HS-27A (cell line): ENCODE data around the gene ATP8A1.

ENCODE experiments used
- DNase-seq: peaks from one replicate; pipeline ENCODE4 v3.0.0-alpha.2; 2012; ENCODE audit warnings: low read depth, missing footprints

Gene ATP8A1

DNA sequence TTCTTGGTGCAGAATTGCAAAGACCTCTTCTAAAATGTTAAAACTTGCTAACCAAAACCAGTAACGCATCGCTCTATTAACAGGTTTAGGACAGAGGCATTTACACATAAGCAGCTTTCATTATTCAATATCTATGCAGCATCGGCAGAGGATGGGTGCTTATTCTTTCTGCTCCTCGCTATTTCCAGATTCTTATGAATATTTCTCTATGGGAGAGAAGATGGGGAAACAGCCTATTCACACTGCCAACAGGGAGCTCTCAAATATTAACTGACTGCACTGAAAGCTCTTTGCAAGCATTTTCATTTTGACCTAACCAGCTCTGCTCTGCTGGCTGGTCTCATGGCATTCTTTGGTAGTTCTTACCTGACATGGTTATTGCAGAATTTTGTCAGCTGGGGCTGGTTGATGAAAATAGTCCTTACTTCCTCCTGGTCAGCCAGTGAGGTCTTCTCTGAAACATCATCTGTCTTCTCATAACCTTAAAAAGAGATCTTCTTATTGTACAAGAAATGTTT, 30.2 kb downstream of the ATP8A1 start:
- no peak for DNase-seq

DNA sequence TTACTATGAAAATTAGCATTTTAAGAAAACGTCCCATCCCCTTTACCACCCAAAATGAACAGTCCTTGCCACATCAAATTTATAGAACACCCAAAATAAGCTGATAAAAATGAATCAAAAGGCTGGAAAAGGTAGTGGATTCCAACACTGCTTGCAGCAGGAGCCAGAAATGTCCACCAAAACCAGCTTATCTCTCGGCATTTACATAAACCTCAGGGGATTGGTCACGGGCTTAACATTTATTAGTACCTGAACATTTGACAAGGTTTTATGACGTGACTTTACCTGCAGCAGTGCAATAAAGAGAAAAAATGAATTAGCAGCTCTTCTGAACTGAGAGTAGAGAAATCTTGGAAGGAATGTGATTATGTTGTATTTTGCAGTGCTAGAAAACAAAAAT, 31.6 kb downstream of the ATP8A1 start:
- no peak for DNase-seq

DNA sequence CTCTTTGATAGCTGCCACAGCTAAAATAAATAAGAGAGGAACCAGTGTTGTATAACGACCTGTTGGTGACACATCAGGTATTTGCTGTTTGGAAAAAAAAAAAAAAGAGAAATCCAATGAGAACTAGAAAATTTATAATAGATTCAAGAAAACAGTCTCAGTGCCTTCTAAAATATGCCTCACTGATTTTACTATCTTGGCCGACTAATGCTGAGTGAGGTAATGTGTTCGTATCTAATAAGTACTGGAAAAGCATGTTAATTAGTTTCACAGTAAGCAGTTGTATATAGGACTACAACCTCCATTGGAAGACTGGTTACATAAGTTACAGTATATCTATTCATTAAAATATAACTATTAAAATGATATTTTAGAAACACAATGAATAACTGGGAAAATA, 32.4 kb downstream of the ATP8A1 start:
- DNase-seq = no peak

GRCh38 chr4:42618023-42618422, 38.9 kb downstream of the ATP8A1 start:
- DNase-seq = no peak

- no peak for DNase-seq
Observed at GRCh38 chr4:42617030-42617429, 39.9 kb downstream of the ATP8A1 start.

DNA sequence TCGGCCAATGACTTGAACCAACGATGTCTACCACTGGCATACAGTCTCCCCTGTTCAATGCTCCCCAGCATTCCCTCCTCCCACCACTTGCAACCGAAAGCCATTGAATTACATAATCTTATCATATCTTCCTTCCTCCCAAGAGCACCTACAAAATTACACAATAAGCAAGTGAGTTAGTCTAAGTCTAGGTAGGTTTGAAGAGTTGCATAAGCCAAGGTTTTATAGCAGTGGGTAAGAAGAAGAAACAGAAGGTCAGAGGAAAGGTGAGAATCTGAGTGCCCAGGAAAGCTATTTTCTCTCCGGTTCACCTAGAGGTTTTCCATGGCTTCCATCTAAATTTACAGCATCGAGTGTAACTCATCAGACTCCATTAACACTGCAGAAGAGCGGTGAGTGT, 40.3 kb downstream of the ATP8A1 start:
- DNase-seq = no peak

- DNase-seq = no peak
Observed at GRCh38 chr4:42615131-42615763, 41.7 kb downstream of the ATP8A1 start.

DNA sequence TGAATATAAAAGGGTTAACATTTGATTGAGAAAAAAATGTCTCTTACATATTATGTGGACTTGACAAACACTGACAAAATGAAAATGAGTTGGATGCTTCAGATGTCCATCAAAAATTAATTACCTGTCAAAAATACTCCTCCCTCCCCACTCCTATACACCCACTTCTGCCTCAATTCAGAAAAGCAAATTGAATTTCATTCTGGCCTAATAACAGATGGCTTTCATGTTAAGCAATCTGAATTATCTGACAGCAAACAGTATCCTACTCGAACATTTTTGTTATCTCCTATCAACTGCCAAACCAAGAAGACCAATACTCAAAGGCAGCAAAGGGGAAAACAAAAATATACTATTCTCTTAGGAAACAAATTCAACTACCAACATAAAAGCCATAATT, 44.0 kb downstream of the ATP8A1 start:
- no peak for DNase-seq

GRCh38 chr4:42610941-42611340, 46.0 kb downstream of the ATP8A1 start:
- no peak for DNase-seq

DNA sequence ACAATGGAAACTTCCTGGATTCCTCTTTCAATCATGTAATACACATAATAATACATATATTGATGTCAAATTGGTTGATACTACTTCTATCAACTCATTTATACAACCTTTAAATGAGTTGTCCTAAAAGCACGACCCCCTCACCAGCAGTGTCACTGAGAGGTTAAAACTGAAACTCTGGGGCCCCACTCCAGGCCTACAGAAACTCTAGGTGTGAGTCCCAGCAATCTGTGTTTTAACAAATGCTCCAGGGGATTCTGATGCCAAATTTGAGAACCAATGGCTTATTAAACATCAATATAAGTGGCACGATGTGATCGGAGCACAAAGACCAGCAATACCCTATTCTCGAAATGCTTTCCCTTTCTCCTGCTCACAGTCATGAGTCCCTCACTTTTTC, 47.9 kb downstream of the ATP8A1 start:
- no peak for DNase-seq

- DNase-seq = no peak
Observed at GRCh38 chr4:42608551-42608950, 48.4 kb downstream of the ATP8A1 start.

DNA sequence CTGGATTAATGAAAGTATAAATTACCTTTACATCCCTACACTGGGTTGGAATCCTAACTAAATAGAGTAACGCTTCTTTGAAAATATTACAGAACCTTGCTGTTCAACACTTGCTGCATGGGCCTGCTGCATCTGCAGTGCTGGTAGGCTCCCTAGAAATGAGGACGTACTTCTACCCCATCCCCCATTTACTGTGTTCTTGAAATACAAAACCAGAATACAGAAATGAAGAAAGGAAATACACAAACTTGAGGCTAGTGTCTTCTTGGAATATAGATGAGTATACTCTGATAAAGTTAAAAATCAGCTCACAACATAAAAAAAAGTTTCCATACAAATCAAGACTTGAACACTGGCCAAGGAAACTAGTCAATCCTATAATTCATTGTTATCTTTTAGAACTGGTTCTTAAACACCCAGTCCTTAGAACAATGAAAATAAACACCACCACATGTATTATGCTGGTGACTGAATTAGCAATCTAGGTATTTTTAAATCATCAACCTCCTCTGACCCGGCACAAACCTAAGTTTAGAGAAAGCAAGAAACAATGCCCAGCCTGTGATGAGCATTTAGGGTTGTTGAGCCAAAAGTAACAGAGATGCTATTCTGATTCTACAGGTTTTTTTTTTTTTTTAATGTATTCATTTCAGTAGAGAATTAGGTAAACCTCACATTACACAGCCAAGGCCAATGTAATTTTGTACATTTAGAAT, 49.7 kb downstream of the ATP8A1 start:
- no peak for DNase-seq

DNA sequence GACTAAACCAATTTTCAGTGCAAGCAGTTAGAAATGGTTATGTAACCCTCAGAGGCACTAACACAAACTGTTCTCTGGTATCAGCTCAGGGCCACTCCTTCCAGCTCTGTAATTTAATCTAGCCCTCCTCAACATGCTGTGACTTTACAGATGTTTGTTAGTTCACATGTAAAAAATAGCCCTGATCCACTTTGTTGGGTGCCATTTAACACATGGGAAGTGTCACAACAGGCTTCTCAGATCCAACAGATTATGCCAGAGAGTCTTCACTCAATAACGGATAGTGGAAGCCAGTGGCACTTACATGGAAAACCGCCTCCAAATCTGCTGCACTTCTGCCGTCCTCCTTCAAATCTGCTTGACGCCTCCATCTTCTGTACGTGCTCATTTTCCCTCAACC, 51.6 kb downstream of the ATP8A1 start:
- no peak for DNase-seq

- DNase-seq = no peak
Observed at GRCh38 chr4:42603862-42604261, 53.0 kb downstream of the ATP8A1 start.

- DNase-seq = no peak
Observed at GRCh38 chr4:42600578-42600977, 56.3 kb downstream of the ATP8A1 start.

DNA sequence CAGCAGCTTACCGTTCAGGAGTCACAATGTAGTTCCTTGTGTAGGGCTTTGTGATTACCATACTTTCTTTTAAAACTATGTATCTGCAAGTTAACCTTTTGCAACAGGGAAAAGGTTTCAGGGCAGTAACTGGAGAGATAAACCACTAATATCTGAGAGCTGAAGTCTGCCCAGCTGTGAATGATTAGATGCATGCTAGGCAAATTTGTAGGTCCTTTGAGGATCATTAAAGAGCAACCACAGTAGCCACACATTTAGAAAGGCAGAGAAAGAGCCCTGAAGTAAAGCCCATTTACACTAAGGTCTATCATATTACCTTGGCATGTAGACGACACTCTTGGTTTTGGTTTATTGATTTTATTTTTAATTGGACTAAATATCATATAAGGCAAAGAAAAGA, 60.0 kb downstream of the ATP8A1 start:
- no peak for DNase-seq

GRCh38 chr4:42594888-42595287, 62.0 kb downstream of the ATP8A1 start:
- DNase-seq = no peak

DNA sequence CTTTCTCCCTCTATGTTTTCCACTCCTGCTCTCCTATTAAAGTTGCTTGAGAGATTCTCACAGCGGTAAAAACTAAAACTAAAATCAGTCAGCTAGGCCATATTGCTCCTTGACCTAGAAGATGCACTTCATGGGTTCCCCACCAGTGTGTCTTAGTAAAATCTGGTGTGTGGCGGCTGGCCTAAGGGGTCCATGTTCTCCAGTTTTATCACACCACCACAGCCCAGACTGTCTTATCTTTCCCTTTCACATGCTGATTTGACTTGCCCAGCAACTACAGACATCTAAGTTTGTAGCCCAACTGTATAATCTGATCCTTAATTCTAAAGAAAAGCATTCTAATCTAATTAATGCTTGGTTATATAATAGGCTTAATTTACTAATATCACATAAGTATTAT, 68.0 kb downstream of the ATP8A1 start:
- DNase-seq = no peak

DNA sequence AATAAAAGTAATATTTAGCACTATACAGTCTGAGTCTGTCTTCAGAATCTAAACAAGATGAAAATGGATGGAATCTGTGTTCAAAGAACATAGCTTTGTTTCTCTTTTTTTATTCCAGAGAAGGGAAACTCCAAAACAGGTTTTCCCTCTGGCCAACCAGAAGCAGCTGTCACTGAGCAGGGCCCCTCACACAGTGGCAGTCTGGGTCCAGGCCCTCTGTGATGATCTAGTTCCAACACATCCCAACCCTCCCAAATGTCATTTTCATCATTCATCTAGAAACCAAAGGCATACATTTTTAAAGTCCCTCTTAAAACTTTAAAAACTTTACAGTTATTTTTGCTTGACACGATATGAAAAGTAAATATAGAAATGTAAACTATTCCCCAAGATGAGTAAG, 70.1 kb downstream of the ATP8A1 start:
- DNase-seq = no peak

- DNase-seq = no peak
Observed at GRCh38 chr4:42579903-42580302, 77.0 kb downstream of the ATP8A1 start.

GRCh38 chr4:42578187-42578586, 78.7 kb downstream of the ATP8A1 start:
- DNase-seq = no peak

DNA sequence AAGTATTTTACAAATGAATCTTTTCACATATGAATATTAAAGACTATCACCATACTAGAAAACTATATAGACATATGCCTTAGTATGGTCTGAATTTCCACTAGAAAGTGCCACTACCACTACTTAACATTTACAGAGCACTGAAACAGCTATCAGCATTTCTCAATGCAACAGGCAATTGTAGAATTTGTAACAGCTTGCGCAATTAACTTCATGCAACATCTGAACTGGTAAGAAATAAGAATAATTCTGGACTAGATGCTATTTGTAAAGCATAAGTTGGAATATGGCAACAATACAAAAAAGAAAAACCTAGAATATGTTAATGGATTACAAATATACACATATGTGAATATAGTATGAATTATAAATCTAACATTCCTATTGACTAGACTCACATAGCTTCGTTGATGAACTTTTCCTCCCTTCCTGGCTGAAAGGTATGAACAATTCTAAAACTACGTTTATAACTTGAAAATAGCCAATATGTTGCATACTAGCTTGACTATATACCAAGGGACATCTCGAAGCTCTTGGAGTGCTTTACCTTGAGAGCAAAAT, 82.0 kb downstream of the ATP8A1 start:
- DNase-seq = no peak

DNA sequence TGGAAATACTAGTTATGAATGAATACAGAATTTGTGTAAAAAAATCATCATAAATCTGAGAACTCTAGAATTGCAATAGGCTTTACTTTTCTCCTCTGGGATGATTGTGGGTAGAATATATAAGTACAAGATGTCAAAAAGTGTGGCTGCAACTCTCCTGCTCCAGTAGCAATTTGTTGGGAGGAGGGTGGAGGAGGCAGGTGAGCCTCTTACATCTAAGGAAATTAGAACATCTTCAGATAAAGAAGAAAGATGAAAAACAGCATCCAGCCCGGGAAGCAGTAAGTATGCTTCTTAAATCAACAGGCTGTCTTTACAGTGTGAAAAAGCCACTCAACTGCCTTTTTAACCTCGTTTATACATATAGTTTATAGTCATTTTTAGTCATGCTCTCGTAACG, 83.7 kb downstream of the ATP8A1 start:
- DNase-seq = no peak

DNA sequence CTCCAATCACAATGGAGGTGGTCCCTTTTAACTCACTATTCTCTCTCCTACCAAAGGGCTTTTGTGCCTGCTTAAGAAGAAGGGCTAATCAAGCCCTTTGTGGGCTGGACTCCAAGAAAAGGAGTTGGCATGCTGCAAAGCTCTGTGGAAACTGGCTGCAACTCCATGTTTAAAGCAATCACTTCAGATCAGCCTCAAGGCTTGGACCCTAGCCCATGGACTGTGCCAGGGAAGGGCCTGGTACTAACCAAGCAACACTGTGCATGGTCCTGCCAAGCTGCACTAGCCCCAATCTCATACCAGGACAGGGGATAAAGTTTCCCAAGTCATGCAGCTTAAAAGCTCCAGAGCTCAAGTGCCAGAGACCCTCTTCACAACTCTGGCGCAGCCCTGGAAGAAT, 86.7 kb downstream of the ATP8A1 start:
- no peak for DNase-seq
